AML-193 (cell line): ENCODE data around the gene CDK19.
"Not testable (repeated sequence)": the region's sequence is repeated elsewhere in the genome, so short reads cannot be mapped to it uniquely, and the experiment has no call there.

Experiments
- DNase-seq, 2 experiments: peaks; one replicate each; lab custom pipeline; 2025; lab: John Stamatoyannopoulos, UW

CDK19 gene

GRCh38 chr6:110815411-110816409 is at the start of gene CDK19:
CDK19 (minus strand) TSS chr6:110815469; CDS start chr6:110815136, 333 bp downstream.
- peak; percentile 100 for DNase-seq

GRCh38 chr6:110864824-110865223 is 49.6 kb upstream of the CDK19 start:
- DNase-seq: no peak

- DNase-seq: peak; percentile 77 to 90
Observed at GRCh38 chr6:110859335-110859792, 44.1 kb upstream of the CDK19 start.

- DNase-seq: no peak
Observed at GRCh38 chr6:110858562-110859214, 43.4 kb upstream of the CDK19 start.

- DNase-seq: no peak
Observed at GRCh38 chr6:110858016-110858415, 42.7 kb upstream of the CDK19 start.

GRCh38 chr6:110856296-110856695 is 41.0 kb upstream of the CDK19 start:
- no peak for DNase-seq

- no peak for DNase-seq
Observed at GRCh38 chr6:110853754-110854477, 38.6 kb upstream of the CDK19 start.

GRCh38 chr6:110852773-110853172 is 37.5 kb upstream of the CDK19 start:
- DNase-seq: no peak

- no peak for DNase-seq
Observed at GRCh38 chr6:110849781-110850180, 34.5 kb upstream of the CDK19 start.

GRCh38 chr6:110841266-110841665 is 26.0 kb upstream of the CDK19 start:
- DNase-seq: no peak

GRCh38 chr6:110835751-110836150 is 20.5 kb upstream of the CDK19 start:
- not testable (repeated sequence) for DNase-seq

- no peak for DNase-seq
Observed at GRCh38 chr6:110833831-110834230, 18.6 kb upstream of the CDK19 start.

- no peak for DNase-seq
Observed at GRCh38 chr6:110831405-110831804, 16.1 kb upstream of the CDK19 start.

GRCh38 chr6:110828396-110828795 is 13.1 kb upstream of the CDK19 start:
- DNase-seq: no peak

- DNase-seq: peak; percentile 58 to 76
Observed at GRCh38 chr6:110826236-110827129, 11.2 kb upstream of the CDK19 start.

- no peak for DNase-seq
Observed at GRCh38 chr6:110823146-110823545, 7.9 kb upstream of the CDK19 start.

- DNase-seq: no peak
Observed at GRCh38 chr6:110822249-110822648, 7.0 kb upstream of the CDK19 start.

- peak; percentile 34 to 40 for DNase-seq
Observed at GRCh38 chr6:110816677-110817076, 1.4 kb upstream of the CDK19 start.

GRCh38 chr6:110815015-110815410 is 256 bp downstream of the CDK19 start:
- no peak for DNase-seq

- peak; percentile 52 to 73 for DNase-seq
Observed at GRCh38 chr6:110814102-110815014, 911 bp downstream of the CDK19 start.
